Measurements from ENCODE around the gene MRPS33.
"Not testable (repeated sequence)": the region's sequence is repeated elsewhere in the genome, so short reads cannot be mapped to it uniquely, and the experiment has no call there.

MRPS33 gene

GRCh38 chr7:141014524-141015395, at the start of gene MRPS33:
Gene MRPS33, minus strand, starts transcription at chr7:141014952. Its CDS starts 4,319 bp downstream, at chr7:141010633.
- peak; percentile 90 for DNase-seq (ENCODE audit: low read depth)

GRCh38 chr7:141057788-141058187, 43.0 kb upstream of the MRPS33 start:
- DNase-seq (ENCODE audit: low read depth): no peak

GRCh38 chr7:141055146-141055545, 40.4 kb upstream of the MRPS33 start:
- DNase-seq (ENCODE audit: low read depth): no peak

GRCh38 chr7:141053626-141054025, 38.9 kb upstream of the MRPS33 start:
- DNase-seq (ENCODE audit: low read depth): peak; percentile 42

GRCh38 chr7:141045842-141046620, 31.3 kb upstream of the MRPS33 start:
- no peak for DNase-seq (ENCODE audit: low read depth)

GRCh38 chr7:141045126-141045841, 30.5 kb upstream of the MRPS33 start:
- DNase-seq (ENCODE audit: low read depth): no peak

GRCh38 chr7:141043616-141044015, 28.9 kb upstream of the MRPS33 start:
- no peak for DNase-seq (ENCODE audit: low read depth)

- no peak for DNase-seq (ENCODE audit: low read depth)
These were observed 27.8 kb upstream of the MRPS33 start for GRCh38 chr7:141042222-141043193.

- no peak for DNase-seq (ENCODE audit: low read depth)
These were observed 24.6 kb upstream of the MRPS33 start for GRCh38 chr7:141039376-141039775.

GRCh38 chr7:141038100-141038499, 23.3 kb upstream of the MRPS33 start:
- not testable (repeated sequence) for DNase-seq (ENCODE audit: low read depth)

GRCh38 chr7:141032539-141033323, 18.0 kb upstream of the MRPS33 start:
- DNase-seq (ENCODE audit: low read depth): not testable (repeated sequence)

GRCh38 chr7:141028767-141029166, 14.0 kb upstream of the MRPS33 start:
- no peak for DNase-seq (ENCODE audit: low read depth)

GRCh38 chr7:141027043-141027442, 12.3 kb upstream of the MRPS33 start:
- DNase-seq (ENCODE audit: low read depth): no peak

GRCh38 chr7:141024668-141025067, 9.9 kb upstream of the MRPS33 start:
- no peak for DNase-seq (ENCODE audit: low read depth)

GRCh38 chr7:141023295-141023694, 8.5 kb upstream of the MRPS33 start:
- DNase-seq (ENCODE audit: low read depth): no peak

- DNase-seq (ENCODE audit: low read depth): no peak
These were observed 2.8 kb upstream of the MRPS33 start for GRCh38 chr7:141017555-141017954.

GRCh38 chr7:141016349-141016748, 1.6 kb upstream of the MRPS33 start:
- no peak for DNase-seq (ENCODE audit: low read depth)

GRCh38 chr7:141014125-141014523, 628 bp downstream of the MRPS33 start:
- DNase-seq (ENCODE audit: low read depth): no peak

- DNase-seq (ENCODE audit: low read depth): no peak
These were observed 1.4 kb downstream of the MRPS33 start for GRCh38 chr7:141013345-141013715.

- no peak for DNase-seq (ENCODE audit: low read depth)
These were observed 1.9 kb downstream of the MRPS33 start for GRCh38 chr7:141012696-141013344.

Measured in activated T-helper 1 cell treated with Interleukin-2 at 50 U/mL for 16 hours (primary cell).